Endothelial cell of umbilical vein (primary cell): ENCODE results near the gene FGFRL1. TPM values are rescaled to one million over a fixed set of nuclear protein-coding genes. Genes with fewer than 3 reads are reported as not detected.
"Not testable (repeated sequence)": the region's sequence is repeated elsewhere in the genome, so short reads cannot be mapped to it uniquely, and the experiment has no call there.

Experiments used
- BruUV-seq: library from RNA; stranded (reverse); fragments of 400-500 nt; replicated peaks from 2 replicates; lab custom pipeline; 2021; lab: Mats Ljungman, UMichigan
- CTCF ChIA-PET: fragments of 300-600, 350-600 bp; sonication (Branson Sonifier 250); formaldehyde crosslinking; loops from one replicate; lab custom pipeline; 2021; ENCODE audit warnings: antibody characterized with exemption, inconsistent platforms; lab: Charles Lee
- POLR2A ChIA-PET: fragments of 300-600, 350-600 bp; sonication (Branson Sonifier 250); formaldehyde crosslinking; loops from one replicate; lab custom pipeline; 2021; ENCODE audit warnings: antibody characterized with exemption, inconsistent platforms; lab: Charles Lee
- DNase-seq: peaks from one replicate; pipeline ENCODE4 v3.0.0-alpha.2; 2011; ENCODE audit warnings: low read depth, low spot score
- FAIRE-seq: peaks from 2 replicates; lab custom pipeline; 2011; peaks lifted over from hg19 to GRCh38; lab: Jason Lieb, UNC
- H2AFZ ChIP-seq: 2 replicates; pipeline ENCODE4 v1.6.0; 2012; ENCODE audit warnings: low read depth, low read length, control low read depth, inconsistent platforms
- H3K27ac ChIP-seq: 2 replicates; pipeline ENCODE4 v1.5.1; 2011; ENCODE audit warnings: low read depth, mild to moderate bottlenecking, control low read depth, low read length, moderate library complexity; ENCODE audit not compliant: insufficient read depth
- H3K27me3 ChIP-seq, 2 experiments: 2 replicates each; pipeline versions ENCODE4 v1.6.0 to v1.6.1; 2011; ENCODE audit warnings: low read length in 2 of 2, mixed read lengths in 1 of 2; ENCODE audit not compliant: control insufficient read depth in 2 of 2, insufficient read depth in 2 of 2
- H3K36me3 ChIP-seq, 2 experiments: 2 replicates in 1 of 2; 3 replicates in 1 of 2; pipeline ENCODE4 v1.5.1; 2011; ENCODE audit warnings: low read length in 2 of 2, mild to moderate bottlenecking in 1 of 2, moderate library complexity in 1 of 2; ENCODE audit not compliant: control insufficient read depth in 2 of 2, insufficient read depth in 2 of 2; ENCODE audit errors: extremely low read depth in 1 of 2
- H3K4me1 ChIP-seq: 3 replicates; pipeline ENCODE4 v1.5.1; 2011; ENCODE audit warnings: mild to moderate bottlenecking, low read length; ENCODE audit not compliant: control insufficient read depth, insufficient read depth; ENCODE audit errors: extremely low read depth
- H3K4me2 ChIP-seq: 2 replicates; pipeline ENCODE4 v1.6.1; 2011; ENCODE audit warnings: low read length, control low read depth, mixed read lengths; ENCODE audit not compliant: insufficient read depth
- H3K4me3 ChIP-seq, 3 experiments: fragments of 200-600 bp in 1 of 3; sonication (generic), shearing (Covaris generic) in 1 of 3; replicated peaks in 1 of 3; 2 replicates each; pipeline ENCODE4 v1.5.1; 2011 to 2016; ENCODE audit warnings: control low read depth in 3 of 3, low read length in 3 of 3, mild to moderate bottlenecking in 2 of 3, inconsistent platforms in 1 of 3, low read depth in 1 of 3, moderate library complexity in 1 of 3; ENCODE audit not compliant: insufficient read depth in 1 of 3
- H3K79me2 ChIP-seq: 2 replicates; pipeline ENCODE4 v1.6.0; 2012; ENCODE audit warnings: low read length, inconsistent platforms; ENCODE audit not compliant: control insufficient read depth, insufficient read depth
- H3K9ac ChIP-seq: replicated peaks from 2 replicates; pipeline ENCODE3; 2011; ENCODE audit warnings: low read length, control low read depth; ENCODE audit not compliant: insufficient read depth; ENCODE audit errors: extremely low read depth
- H3K9me1 ChIP-seq: replicated peaks from 3 replicates; pipeline ENCODE4 v1.6.0; 2011; ENCODE audit warnings: mild to moderate bottlenecking, low read length; ENCODE audit not compliant: control insufficient read depth, insufficient read depth; ENCODE audit errors: extremely low read depth
- H3K9me3 ChIP-seq: replicated peaks from 2 replicates; pipeline ENCODE4 v1.5.1; 2012; ENCODE audit warnings: low read length, inconsistent platforms; ENCODE audit not compliant: control insufficient read depth, insufficient read depth
- H4K20me1 ChIP-seq: replicated peaks from 2 replicates; pipeline ENCODE3; 2011; ENCODE audit warnings: mild to moderate bottlenecking, low read length; ENCODE audit not compliant: control insufficient read depth, insufficient read depth; ENCODE audit errors: extremely low read depth
- JUN ChIP-seq: IDR thresholded peaks from 2 replicates; pipeline ENCODE4 v1.6.1; 2011; ENCODE audit warnings: borderline replicate concordance, low read depth; ENCODE audit not compliant: insufficient read length, insufficient read depth
- dilution Hi-C: fragments of 300-500 bp; cut with MboI; formaldehyde crosslinking; loops from one replicate; pipeline ENCODE4 v1.15.0; 2019; ENCODE audit warnings: low sequenced_read_pairs; ENCODE audit not compliant: extremely low pct_ligation_motif_present
- intact Hi-C: fragments of 100-400 bp; cut with micrococcal nuclease; formaldehyde crosslinking; loops from one replicate; pipeline ENCODE4 v1.10.0; 2022
- polyA plus RNA-seq, 4 experiments: library from polyadenylated mRNA; depleted of rRNA in 3 of 4; stranded (reverse) in 3 of 4; unstranded in 1 of 4; fragments of >200 nt; gene quantifications; 2 replicates each; pipeline versions ENCODE4 v1.2.1 to v1.2.3, GENCODE V29; 2011 to 2012; ENCODE audit warnings: missing spikeins in 1 of 4
- total RNA-seq: library from RNA; stranded (reverse); gene quantifications from 2 replicates; pipeline ENCODE4 v1.2.3, GENCODE V29; 2021

Gene FGFRL1
- total and polyA plus RNA-seq, 2 donors (not counting 3 experiments of a cell fraction or from before 2014, with no cell fraction given): 33.3 to 74.6 TPM

GRCh38 chr4:974668-975067 lies 36.8 kb upstream of the FGFRL1 start:
- Histone ChIP-seq H3K79me2 (no peaks in the 10 kb centered on the region), H2AFZ (no peak overlapping the region), H3K9ac (no peak overlapping the region), H3K27ac (no peak overlapping the region), H3K4me1 (peaks cover 19% of the 10 kb centered on the region), H4K20me1 (no peaks in the 10 kb centered on the region), H3K4me3 (no peak overlapping the region), H3K9me1 (no peaks in the 10 kb centered on the region), H3K4me2 (no peak overlapping the region), H3K27me3 (no peaks in the 10 kb centered on the region), H3K9me3 (no peaks in the 10 kb centered on the region), H3K36me3 (no peaks in the 10 kb centered on the region)
- intact Hi-C loops: no loop called here
- DNase-seq (no peak), FAIRE-seq (no peak)
- no TSS peak for BruUV-seq
- no peak for TF ChIP-seq JUN
- ChIA-PET POLR2A (no interaction called here), CTCF (interaction anchor here (1.0 kb wide), 1 partner anchor 13 kb away, joined by 4 read pairs; the partner anchor contains the start of gene IDUA)
- dilution Hi-C loops: no loop called here

- FAIRE-seq, H3K27ac ChIP-seq, CTCF ChIA-PET, H3K4me3 ChIP-seq, intact Hi-C loops, H3K36me3 ChIP-seq, H3K9me1 ChIP-seq, H3K9ac ChIP-seq, H2AFZ ChIP-seq, H3K4me2 ChIP-seq, H4K20me1 ChIP-seq, H3K79me2 ChIP-seq, POLR2A ChIA-PET, dilution Hi-C loops, DNase-seq, BruUV-seq, H3K27me3 ChIP-seq, H3K9me3 ChIP-seq: not testable (repeated sequence)
- peaks cover 22% of the 10 kb centered on the region for H3K4me1 ChIP-seq
Measured at GRCh38 chr4:976016-976415, 35.4 kb upstream of the FGFRL1 start.
